HFFc6 (cell line): Measurements from ENCODE around the gene HOXB3. TPM values are rescaled to one million over a fixed set of nuclear protein-coding genes. Genes with fewer than 3 reads are reported as not detected.

Experiments used
- DNase-seq: peaks from one replicate; pipeline ENCODE4 v3.0.0-alpha.2; 2018
- H3K27ac Mint-ChIP-seq: 2 replicates; pipeline ENCODE4 v1.8.0; 2020; ENCODE audit warnings: mild to moderate bottlenecking, mixed read lengths
- H3K27me3 Mint-ChIP-seq: 2 replicates; pipeline ENCODE4 v1.8.0; 2021; ENCODE audit warnings: mild to moderate bottlenecking, moderate library complexity, mixed read lengths; ENCODE audit not compliant: insufficient read depth
- H3K36me3 Mint-ChIP-seq: 2 replicates; pipeline ENCODE4 v1.8.0; 2021; ENCODE audit warnings: low read depth, mixed read lengths
- H3K4me1 Mint-ChIP-seq: 2 replicates; pipeline ENCODE4 v1.8.0; 2020; ENCODE audit warnings: low read depth, mixed read lengths
- H3K4me3 Mint-ChIP-seq: 2 replicates; pipeline ENCODE4 v1.8.0; 2020; ENCODE audit warnings: mild to moderate bottlenecking, moderate library complexity, mixed read lengths
- H3K9me3 Mint-ChIP-seq: 2 replicates; pipeline ENCODE4 v1.8.0; 2020; ENCODE audit warnings: mild to moderate bottlenecking, mixed read lengths
- total RNA-seq, 6 experiments: library from RNA; stranded (reverse); fragmentation: NEBNext Ultra II Directional; extraction: Animal tissue kit (Norgen Biotek cat#: 25700); gene quantifications; 2 replicates in 1 of 6; 3 replicates in 5 of 6; pipeline ENCODE4 v1.2.3, GENCODE V29; 2021
- TF ChIP-seq, protein P1 (sequence below): fragments of 200-600 bp; sonication (generic); IDR thresholded peaks from 2 replicates; pipeline ENCODE4 v1.5.0; 2021; ENCODE audit warnings: antibody characterized with exemption, mild to moderate bottlenecking

Gene HOXB3
- total RNA-seq, 6 experiments from 2014 or later = not detected

DNA sequence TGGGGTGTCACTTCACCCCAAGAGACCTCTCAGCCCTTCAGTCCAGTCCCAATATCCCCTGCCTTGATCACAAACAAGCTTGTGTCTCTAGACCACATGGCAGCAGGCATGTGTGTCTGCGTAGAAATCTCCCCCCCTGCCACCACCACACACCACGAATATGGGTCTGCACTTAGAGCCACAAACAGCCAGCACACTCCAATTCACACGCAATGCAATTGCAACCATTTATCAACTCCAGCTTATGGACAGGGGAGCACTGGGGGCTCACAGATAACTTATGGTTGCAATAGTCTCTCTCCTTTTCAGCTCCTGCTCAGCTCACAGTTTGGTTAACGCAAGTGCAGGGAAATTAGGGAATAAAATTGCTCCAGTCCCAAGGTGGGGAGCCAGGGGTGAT, 33.5 kb upstream of the HOXB3 start:
- TF ChIP-seq, protein P1, sequence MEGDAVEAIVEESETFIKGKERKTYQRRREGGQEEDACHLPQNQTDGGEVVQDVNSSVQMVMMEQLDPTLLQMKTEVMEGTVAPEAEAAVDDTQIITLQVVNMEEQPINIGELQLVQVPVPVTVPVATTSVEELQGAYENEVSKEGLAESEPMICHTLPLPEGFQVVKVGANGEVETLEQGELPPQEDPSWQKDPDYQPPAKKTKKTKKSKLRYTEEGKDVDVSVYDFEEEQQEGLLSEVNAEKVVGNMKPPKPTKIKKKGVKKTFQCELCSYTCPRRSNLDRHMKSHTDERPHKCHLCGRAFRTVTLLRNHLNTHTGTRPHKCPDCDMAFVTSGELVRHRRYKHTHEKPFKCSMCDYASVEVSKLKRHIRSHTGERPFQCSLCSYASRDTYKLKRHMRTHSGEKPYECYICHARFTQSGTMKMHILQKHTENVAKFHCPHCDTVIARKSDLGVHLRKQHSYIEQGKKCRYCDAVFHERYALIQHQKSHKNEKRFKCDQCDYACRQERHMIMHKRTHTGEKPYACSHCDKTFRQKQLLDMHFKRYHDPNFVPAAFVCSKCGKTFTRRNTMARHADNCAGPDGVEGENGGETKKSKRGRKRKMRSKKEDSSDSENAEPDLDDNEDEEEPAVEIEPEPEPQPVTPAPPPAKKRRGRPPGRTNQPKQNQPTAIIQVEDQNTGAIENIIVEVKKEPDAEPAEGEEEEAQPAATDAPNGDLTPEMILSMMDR = no peak
- H3K36me3 Mint-ChIP-seq = no peaks in the 10 kb centered on the region
- peaks cover 3% of the 10 kb centered on the region; the same call in 1 of the 2 replicates for H3K4me1 Mint-ChIP-seq
- no peak for DNase-seq
- H3K27ac Mint-ChIP-seq = no peak overlapping the region
- H3K27me3 Mint-ChIP-seq = peaks cover 81% of the 10 kb centered on the region
- no peak overlapping the region for H3K4me3 Mint-ChIP-seq
- no peaks in the 10 kb centered on the region for H3K9me3 Mint-ChIP-seq

GRCh38 chr17:48622857-48623256, 32.8 kb upstream of the HOXB3 start:
- Mint-ChIP-seq H3K27me3 (peaks cover 81% of the 10 kb centered on the region), H3K27ac (no peak overlapping the region), H3K36me3 (no peaks in the 10 kb centered on the region), H3K4me1 (peaks cover 8% of the 10 kb centered on the region; the same call in 1 of the 2 replicates), H3K4me3 (no peak overlapping the region), H3K9me3 (no peaks in the 10 kb centered on the region)
- TF ChIP-seq, protein P1 = no peak
- no peak for DNase-seq

DNA sequence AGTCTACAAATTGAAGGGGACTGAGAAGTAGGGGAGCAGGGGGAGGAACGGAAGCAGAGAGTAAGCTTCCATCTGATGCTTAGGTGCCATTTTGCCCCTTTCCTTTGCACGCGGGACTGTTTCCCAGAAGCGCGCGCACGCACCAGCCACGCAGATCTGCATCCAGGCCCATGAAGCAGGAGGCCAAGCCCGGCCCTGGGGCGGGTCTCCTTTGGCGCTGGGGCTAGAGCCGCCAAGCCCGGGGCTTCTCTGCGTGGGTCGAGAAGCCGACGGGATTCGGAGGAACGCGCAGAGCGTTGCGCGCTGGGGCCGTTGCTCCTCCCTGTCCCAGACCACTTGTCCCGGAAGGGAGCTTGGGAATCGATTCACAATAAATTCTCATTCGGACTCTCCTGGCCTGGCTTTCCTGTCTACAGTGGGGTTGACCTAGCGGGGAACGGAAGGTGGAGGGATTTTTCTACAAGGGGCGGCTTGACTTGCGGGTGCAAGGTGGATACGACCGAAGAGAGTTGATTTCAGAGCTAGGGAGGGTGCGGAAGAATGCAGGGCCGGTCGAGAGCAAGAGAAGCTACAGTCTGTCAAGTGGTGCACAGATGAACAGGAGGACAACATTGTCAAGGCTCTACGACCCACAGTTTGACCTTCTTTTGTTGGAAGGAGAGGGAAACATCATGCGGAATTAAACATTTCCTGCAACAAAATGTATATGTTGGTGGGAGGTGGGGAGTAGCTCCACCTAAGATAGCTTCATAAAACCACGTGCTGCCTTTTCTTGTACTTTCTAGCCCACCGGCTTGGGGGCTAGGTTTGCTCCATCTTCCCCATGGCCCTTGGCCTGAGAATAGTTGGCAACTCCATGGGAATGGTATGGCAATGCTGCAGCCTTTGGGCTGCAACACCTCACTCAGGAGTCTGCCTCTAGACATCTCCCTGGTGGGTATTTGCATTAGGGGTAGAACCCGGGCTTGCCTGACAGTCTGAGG, 31.7 kb upstream of the HOXB3 start:
- Mint-ChIP-seq H3K27ac (no peak overlapping the region), H3K36me3 (no peaks in the 10 kb centered on the region), H3K4me3 (no peak overlapping the region), H3K27me3 (peaks cover 82% of the 10 kb centered on the region), H3K4me1 (peaks cover 17% of the 10 kb centered on the region), H3K9me3 (no peaks in the 10 kb centered on the region)
- DNase-seq = no peak
- TF ChIP-seq, protein P1 = no peak

- H3K9me3 Mint-ChIP-seq = no peaks in the 10 kb centered on the region
- H3K4me1 Mint-ChIP-seq = peaks cover 17% of the 10 kb centered on the region
- H3K4me3 Mint-ChIP-seq = no peak overlapping the region
- no peaks in the 10 kb centered on the region for H3K36me3 Mint-ChIP-seq
- TF ChIP-seq, protein P1 = no peak
- peaks cover 90% of the 10 kb centered on the region for H3K27me3 Mint-ChIP-seq
- H3K27ac Mint-ChIP-seq = no peak overlapping the region
- no peak for DNase-seq
Observed at GRCh38 chr17:48620461-48621139, 30.6 kb upstream of the HOXB3 start.

- Mint-ChIP-seq H3K27ac (no peak overlapping the region), H3K9me3 (no peaks in the 10 kb centered on the region), H3K36me3 (no peaks in the 10 kb centered on the region), H3K4me1 (peaks cover 17% of the 10 kb centered on the region), H3K4me3 (no peak overlapping the region; the same call in 1 of the 2 replicates), H3K27me3 (peaks cover 93% of the 10 kb centered on the region)
- TF ChIP-seq, protein P1 = no peak
- DNase-seq = no peak
Observed at GRCh38 chr17:48619826-48620449, 29.9 kb upstream of the HOXB3 start.
